Measurements from ENCODE around the gene FBN3. TPM values are rescaled to one million over a fixed set of nuclear protein-coding genes. Genes with fewer than 3 reads are reported as not detected.

FBN3 gene
- total RNA-seq, 1 donor from 2014 or later = not detected

DNA sequence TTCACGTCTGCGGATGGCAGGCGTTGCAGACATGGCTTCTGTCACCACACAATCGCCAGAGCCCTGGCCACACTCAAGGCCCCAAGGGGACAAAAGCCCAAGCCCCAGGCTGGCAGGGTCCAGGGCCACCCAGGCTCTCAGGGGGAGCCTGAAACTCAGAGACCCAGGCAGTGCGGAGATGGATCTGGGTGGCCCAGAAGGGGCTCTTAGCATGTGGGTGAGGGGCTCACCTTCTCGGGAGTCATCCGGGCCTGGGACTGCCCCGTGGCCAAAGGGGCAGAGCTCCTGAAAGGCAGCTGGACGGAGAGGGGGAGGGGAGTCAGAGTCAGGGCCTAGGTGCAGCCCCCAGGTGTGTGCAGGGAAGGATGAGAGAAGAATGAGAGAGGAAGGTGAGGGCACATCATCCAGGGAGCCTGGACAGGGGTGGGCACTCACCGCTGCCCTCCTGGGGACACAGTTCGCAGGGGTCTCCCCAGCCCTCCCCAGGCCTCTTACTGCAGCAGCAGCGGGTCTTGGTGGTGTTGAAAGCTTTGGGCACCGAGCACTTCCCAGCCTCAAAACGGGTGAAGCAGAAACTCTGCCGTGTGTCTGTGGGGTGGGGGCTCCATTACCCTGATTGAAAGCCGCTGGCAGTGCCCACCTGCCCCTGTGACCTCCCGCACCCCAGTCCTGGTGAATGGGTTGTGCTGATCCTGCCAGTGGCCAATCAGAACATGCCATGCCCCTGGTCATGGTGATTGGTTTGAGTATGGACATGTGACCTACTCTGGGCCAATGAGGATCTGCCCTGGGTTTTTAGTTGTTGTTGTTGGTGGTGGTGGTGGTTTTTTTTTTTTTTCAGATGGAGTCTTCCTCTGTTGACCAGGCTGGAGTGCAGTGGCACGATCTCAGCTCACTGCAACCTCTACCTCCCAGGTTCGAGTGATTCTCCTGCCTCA lies 59.5 kb downstream of the FBN3 start:
- intact Hi-C loops (cut with DNase I) = no loop called here
- no peak overlapping the region for H3K4me3 ChIP-seq
- DNase-seq (ENCODE audit: low spot score in 2 of 2) = no peak

DNA sequence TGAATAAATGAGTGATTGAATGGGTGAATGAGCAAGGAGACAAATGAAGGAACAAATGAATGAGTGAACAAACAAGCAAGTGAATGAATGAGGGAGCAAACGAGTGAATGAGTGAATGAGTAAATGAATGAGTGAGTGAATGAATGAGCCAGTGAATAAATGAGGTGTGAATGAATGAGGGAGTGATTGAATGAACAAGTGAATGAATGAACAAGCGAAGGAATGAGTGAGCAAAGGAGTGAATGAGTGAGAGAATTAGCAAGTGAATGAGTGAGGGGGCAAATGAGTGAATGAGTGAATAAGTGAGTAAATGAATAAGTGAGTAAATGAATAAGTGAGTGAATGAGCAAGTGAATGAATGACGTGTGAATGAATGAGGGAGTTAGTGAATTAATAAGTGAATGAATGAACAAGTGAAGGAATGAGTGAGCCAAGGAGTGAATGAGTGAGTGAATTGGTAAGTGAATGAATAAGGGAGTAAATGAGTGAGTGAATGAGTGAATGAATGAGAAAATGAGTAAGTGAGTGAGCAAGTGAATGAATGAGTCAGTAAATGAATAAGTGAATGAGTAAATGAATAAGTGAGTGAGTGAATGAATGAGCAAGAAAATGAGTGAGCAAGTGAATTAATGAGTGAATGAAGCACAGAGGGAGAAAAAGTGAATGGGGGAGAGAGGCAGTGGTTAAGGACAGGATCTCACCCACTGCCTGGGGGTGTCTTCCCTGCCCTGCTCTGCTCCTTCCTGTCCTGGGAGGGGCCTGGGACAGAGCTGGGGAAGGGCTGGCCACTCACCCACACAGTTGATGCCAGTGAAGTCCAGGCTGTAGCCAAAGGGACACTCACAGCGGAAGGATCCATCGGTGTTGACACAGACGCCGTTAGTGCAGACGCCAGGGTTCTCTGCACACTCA lies 60.4 kb downstream of the FBN3 start:
- no peak for DNase-seq (ENCODE audit: low spot score in 2 of 2)
- no peaks in the 10 kb centered on the region for H3K36me3 ChIP-seq
- no peaks in the 10 kb centered on the region for H3K4me1 ChIP-seq
- no peak overlapping the region for H3K27ac ChIP-seq
- intact Hi-C loops (cut with DNase I) = no loop called here
- H3K9me3 ChIP-seq = peaks cover 0 to 3% of the 10 kb centered on the region in 2 donors
- H3K4me3 ChIP-seq = no peak overlapping the region
- TF ChIP-seq, protein P1, sequence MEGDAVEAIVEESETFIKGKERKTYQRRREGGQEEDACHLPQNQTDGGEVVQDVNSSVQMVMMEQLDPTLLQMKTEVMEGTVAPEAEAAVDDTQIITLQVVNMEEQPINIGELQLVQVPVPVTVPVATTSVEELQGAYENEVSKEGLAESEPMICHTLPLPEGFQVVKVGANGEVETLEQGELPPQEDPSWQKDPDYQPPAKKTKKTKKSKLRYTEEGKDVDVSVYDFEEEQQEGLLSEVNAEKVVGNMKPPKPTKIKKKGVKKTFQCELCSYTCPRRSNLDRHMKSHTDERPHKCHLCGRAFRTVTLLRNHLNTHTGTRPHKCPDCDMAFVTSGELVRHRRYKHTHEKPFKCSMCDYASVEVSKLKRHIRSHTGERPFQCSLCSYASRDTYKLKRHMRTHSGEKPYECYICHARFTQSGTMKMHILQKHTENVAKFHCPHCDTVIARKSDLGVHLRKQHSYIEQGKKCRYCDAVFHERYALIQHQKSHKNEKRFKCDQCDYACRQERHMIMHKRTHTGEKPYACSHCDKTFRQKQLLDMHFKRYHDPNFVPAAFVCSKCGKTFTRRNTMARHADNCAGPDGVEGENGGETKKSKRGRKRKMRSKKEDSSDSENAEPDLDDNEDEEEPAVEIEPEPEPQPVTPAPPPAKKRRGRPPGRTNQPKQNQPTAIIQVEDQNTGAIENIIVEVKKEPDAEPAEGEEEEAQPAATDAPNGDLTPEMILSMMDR (IDR thresholded peaks at IDR 0.05) = no peak
- no peaks in the 10 kb centered on the region for H3K27me3 ChIP-seq

More for the DNA sequence above, 59.5 kb downstream of the FBN3 start:
- H3K36me3 ChIP-seq = no peaks in the 10 kb centered on the region
- no peaks in the 10 kb centered on the region for H3K27me3 ChIP-seq
- TF ChIP-seq, protein P1 (IDR thresholded peaks at IDR 0.05) = no peak
- no peaks in the 10 kb centered on the region for H3K4me1 ChIP-seq
- no peak overlapping the region for H3K27ac ChIP-seq
- peaks cover 6 to 12% of the 10 kb centered on the region in 2 donors for H3K9me3 ChIP-seq

DNA sequence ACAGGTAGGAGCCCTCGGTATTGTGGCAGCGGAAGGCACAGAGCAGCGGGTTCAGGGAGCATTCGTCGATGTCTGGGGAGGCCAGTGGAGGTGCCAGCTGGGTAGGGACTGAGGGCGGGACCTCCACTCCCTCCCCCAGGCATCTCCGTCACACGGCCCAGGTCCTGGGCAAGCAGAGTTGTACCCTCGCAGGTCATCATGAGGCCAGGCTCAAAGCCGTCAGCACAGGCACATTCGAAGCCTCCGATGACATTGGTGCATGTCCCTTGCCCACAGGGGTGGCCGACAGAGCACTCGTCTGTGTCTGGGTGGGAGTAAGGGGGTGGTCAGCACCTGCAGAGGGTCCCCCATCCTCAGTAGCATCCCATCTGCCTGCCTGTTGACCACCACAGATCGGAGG lies 61.5 kb downstream of the FBN3 start:
- Histone ChIP-seq H3K27ac (no peak overlapping the region), H3K27me3 (no peaks in the 10 kb centered on the region), H3K36me3 (no peaks in the 10 kb centered on the region), H3K4me1 (no peaks in the 10 kb centered on the region), H3K9me3 (no peaks in the 10 kb centered on the region), H3K4me3 (no peak overlapping the region)
- TF ChIP-seq, protein P1 (IDR thresholded peaks at IDR 0.05) = no peak
- DNase-seq (ENCODE audit: low spot score in 2 of 2) = no peak
- intact Hi-C loops (cut with DNase I) = no loop called here

DNA sequence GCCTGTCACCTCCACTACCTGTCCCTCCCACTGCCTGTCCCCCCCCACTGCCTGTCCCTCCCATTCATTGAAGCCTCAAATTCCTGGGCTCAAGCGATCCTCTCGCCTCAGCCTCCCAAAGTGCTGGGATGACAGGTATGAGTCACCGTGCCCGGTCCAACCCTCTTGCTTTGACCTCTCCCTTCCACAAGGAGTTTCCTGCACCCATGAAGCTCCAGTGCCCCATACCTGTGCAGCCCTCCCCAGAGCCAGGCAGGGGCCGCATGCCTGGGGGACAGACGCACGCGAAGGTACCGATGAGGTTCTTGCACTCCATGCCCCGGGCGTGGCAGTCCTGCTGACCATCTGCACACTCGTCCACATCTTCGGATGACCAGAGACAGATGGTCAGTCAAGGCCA lies 62.5 kb downstream of the FBN3 start:
- intact Hi-C loops (cut with DNase I) = no loop called here
- H3K27ac ChIP-seq = no peak overlapping the region
- TF ChIP-seq, protein P1 (IDR thresholded peaks at IDR 0.05) = no peak
- H3K36me3 ChIP-seq = no peaks in the 10 kb centered on the region
- H3K4me1 ChIP-seq = no peaks in the 10 kb centered on the region
- H3K9me3 ChIP-seq = no peaks in the 10 kb centered on the region
- DNase-seq (ENCODE audit: low spot score in 2 of 2) = no peak
- no peaks in the 10 kb centered on the region for H3K27me3 ChIP-seq
- H3K4me3 ChIP-seq = no peak overlapping the region

- Histone ChIP-seq H3K36me3 (no peaks in the 10 kb centered on the region), H3K9me3 (no peaks in the 10 kb centered on the region), H3K4me1 (no peaks in the 10 kb centered on the region), H3K27me3 (no peaks in the 10 kb centered on the region), H3K4me3 (no peak overlapping the region), H3K27ac (no peak overlapping the region)
- TF ChIP-seq, protein P1 (IDR thresholded peaks at IDR 0.05) = no peak
- no peak for DNase-seq (ENCODE audit: low spot score in 2 of 2)
- intact Hi-C loops (cut with DNase I) = no loop called here
Measured at GRCh38 chr19:8085598-8086408, 63.6 kb downstream of the FBN3 start.
